Endothelial cell (in vitro differentiated cells): Measurements from ENCODE around the gene PID1. TPM values are rescaled to one million over a fixed set of nuclear protein-coding genes. Genes with fewer than 3 reads are reported as not detected.

Experiments
- DNase-seq: peaks from one replicate; pipeline ENCODE4 v3.0.0; 2021; ENCODE audit warnings: low spot score
- H3K27ac Mint-ChIP-seq: one replicate; pipeline ENCODE4 v1.8.0; 2021; ENCODE audit warnings: mixed read lengths, inconsistent platforms; ENCODE audit not compliant: unreplicated experiment
- H3K27me3 Mint-ChIP-seq: one replicate; pipeline ENCODE4 v1.8.0; 2021; ENCODE audit warnings: mild to moderate bottlenecking, moderate library complexity, mixed read lengths, inconsistent platforms; ENCODE audit not compliant: unreplicated experiment
- H3K36me3 Mint-ChIP-seq: one replicate; pipeline ENCODE4 v1.8.0; 2021; ENCODE audit warnings: mild to moderate bottlenecking, low read depth, mixed read lengths, inconsistent platforms; ENCODE audit not compliant: unreplicated experiment
- H3K4me1 Mint-ChIP-seq: one replicate; pipeline ENCODE4 v1.8.0; 2021; ENCODE audit warnings: mild to moderate bottlenecking, mixed read lengths, inconsistent platforms; ENCODE audit not compliant: unreplicated experiment
- H3K4me3 Mint-ChIP-seq: one replicate; pipeline ENCODE4 v1.8.0; 2021; ENCODE audit warnings: mild to moderate bottlenecking, mixed read lengths, inconsistent platforms; ENCODE audit not compliant: unreplicated experiment
- H3K9me3 Mint-ChIP-seq: one replicate; pipeline ENCODE4 v1.8.0; 2021; ENCODE audit warnings: mixed read lengths, inconsistent platforms; ENCODE audit not compliant: unreplicated experiment
- total RNA-seq: library from RNA; stranded (reverse); fragmentation: NEBNext Ultra II Directional; extraction: Animal tissue kit (Norgen Biotek cat#: 25700); gene quantifications from one replicate; pipeline ENCODE4 v1.2.1, GENCODE V29; 2021; ENCODE audit not compliant: unreplicated experiment
- TF ChIP-seq, protein P1 (sequence below): fragments of 200-600 bp; sonication (generic); IDR thresholded peaks from one replicate; pipeline ENCODE4 v1.5.0; 2021; ENCODE audit warnings: antibody characterized with exemption; ENCODE audit not compliant: unreplicated experiment

Gene PID1
- total RNA-seq, 1 donor from 2014 or later = not detected

DNA sequence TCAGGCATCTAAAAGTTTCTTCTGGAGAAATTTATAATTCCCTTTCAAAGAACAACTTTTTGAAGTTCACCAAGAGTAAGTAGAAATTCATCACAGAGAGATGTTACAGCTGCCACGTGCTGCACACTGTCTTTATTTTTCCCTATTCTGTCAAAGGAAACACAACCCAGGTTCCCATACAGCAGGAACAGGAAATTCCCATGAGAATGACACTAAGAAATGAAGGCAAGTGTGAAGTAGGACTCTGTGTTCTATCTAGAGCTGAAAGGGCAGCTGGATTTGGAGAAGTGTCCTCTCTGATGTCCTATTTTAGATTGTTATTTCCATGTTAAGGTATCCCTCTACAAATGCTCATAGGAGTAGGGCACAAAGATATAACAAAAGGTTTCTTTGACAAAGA, 58.8 kb downstream of the PID1 start:
- Mint-ChIP-seq H3K9me3 (no peaks in the 10 kb centered on the region), H3K27me3 (no peaks in the 10 kb centered on the region), H3K36me3 (no peaks in the 10 kb centered on the region), H3K27ac (no peak overlapping the region), H3K4me3 (no peak overlapping the region), H3K4me1 (peaks cover 8% of the 10 kb centered on the region)
- TF ChIP-seq, protein P1, sequence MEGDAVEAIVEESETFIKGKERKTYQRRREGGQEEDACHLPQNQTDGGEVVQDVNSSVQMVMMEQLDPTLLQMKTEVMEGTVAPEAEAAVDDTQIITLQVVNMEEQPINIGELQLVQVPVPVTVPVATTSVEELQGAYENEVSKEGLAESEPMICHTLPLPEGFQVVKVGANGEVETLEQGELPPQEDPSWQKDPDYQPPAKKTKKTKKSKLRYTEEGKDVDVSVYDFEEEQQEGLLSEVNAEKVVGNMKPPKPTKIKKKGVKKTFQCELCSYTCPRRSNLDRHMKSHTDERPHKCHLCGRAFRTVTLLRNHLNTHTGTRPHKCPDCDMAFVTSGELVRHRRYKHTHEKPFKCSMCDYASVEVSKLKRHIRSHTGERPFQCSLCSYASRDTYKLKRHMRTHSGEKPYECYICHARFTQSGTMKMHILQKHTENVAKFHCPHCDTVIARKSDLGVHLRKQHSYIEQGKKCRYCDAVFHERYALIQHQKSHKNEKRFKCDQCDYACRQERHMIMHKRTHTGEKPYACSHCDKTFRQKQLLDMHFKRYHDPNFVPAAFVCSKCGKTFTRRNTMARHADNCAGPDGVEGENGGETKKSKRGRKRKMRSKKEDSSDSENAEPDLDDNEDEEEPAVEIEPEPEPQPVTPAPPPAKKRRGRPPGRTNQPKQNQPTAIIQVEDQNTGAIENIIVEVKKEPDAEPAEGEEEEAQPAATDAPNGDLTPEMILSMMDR = no peak
- DNase-seq = no peak

DNA sequence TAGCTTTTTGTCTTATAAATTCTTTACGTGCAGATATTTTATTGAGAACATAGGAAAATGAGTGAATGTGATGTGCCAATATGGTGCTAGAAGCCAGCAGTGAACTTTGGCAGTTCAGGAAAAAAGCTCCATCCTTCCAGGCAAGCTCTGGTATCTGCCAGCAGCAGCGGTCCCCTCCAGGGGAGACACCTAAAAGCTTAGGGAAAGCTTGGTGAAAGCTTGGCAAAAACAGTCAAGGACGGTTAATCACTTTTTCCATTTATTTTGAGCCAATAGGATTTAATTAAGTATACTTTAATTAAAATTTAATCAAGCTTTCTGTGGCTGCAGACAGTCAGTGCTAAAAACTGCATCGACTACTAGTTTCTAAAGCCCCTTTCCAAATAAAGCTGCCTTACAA, 60.4 kb downstream of the PID1 start:
- Mint-ChIP-seq H3K27ac (no peak overlapping the region), H3K27me3 (no peaks in the 10 kb centered on the region), H3K4me1 (peaks cover 8% of the 10 kb centered on the region), H3K36me3 (no peaks in the 10 kb centered on the region), H3K9me3 (no peaks in the 10 kb centered on the region), H3K4me3 (no peak overlapping the region)
- no peak for DNase-seq
- TF ChIP-seq, protein P1 = no peak

- H3K27me3 Mint-ChIP-seq = no peaks in the 10 kb centered on the region
- no peak overlapping the region for H3K27ac Mint-ChIP-seq
- peaks cover 4% of the 10 kb centered on the region for H3K4me1 Mint-ChIP-seq
- no peaks in the 10 kb centered on the region for H3K36me3 Mint-ChIP-seq
- no peaks in the 10 kb centered on the region for H3K9me3 Mint-ChIP-seq
- DNase-seq = no peak
- TF ChIP-seq, protein P1 = no peak
- no peak overlapping the region for H3K4me3 Mint-ChIP-seq
Observed at GRCh38 chr2:229206548-229206947, 64.5 kb downstream of the PID1 start.

GRCh38 chr2:229205704-229206103, 65.4 kb downstream of the PID1 start:
- TF ChIP-seq, protein P1 = no peak
- DNase-seq = no peak
- H3K27me3 Mint-ChIP-seq = no peaks in the 10 kb centered on the region
- H3K27ac Mint-ChIP-seq = no peak overlapping the region
- H3K4me3 Mint-ChIP-seq = no peak overlapping the region
- H3K4me1 Mint-ChIP-seq = peaks cover 4% of the 10 kb centered on the region
- H3K36me3 Mint-ChIP-seq = no peaks in the 10 kb centered on the region
- no peaks in the 10 kb centered on the region for H3K9me3 Mint-ChIP-seq

DNA sequence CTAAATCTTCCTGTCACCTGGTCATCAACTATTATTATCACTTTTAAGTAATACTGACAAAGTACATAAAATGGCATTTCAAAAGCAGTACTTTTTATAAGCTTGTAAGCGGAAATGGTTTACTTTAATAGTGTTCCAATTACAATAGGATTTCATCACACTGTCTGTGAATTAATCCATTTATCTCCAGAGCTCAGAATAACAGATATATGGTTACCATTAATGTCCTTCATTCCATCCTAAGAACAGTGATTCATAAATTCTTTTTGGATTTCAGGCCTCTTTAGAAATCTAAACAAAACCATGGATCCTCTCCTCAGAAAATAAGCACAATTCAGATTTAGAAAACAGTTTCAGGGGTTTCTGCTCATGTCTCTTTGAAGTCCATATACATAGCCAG, 68.4 kb downstream of the PID1 start:
- H3K36me3 Mint-ChIP-seq = no peaks in the 10 kb centered on the region
- H3K4me1 Mint-ChIP-seq = no peaks in the 10 kb centered on the region
- no peaks in the 10 kb centered on the region for H3K9me3 Mint-ChIP-seq
- H3K27me3 Mint-ChIP-seq = no peaks in the 10 kb centered on the region
- TF ChIP-seq, protein P1 = no peak
- no peak overlapping the region for H3K27ac Mint-ChIP-seq
- H3K4me3 Mint-ChIP-seq = no peak overlapping the region
- no peak for DNase-seq
